ENCODE measurements around the gene FGF12. TPM values are rescaled to one million over a fixed set of nuclear protein-coding genes. Genes with fewer than 3 reads are reported as not detected.

The FGF12 gene
- total and polyA plus RNA-seq, 4 donors, result 34.1 to 113 (median 78.0) TPM

DNA sequence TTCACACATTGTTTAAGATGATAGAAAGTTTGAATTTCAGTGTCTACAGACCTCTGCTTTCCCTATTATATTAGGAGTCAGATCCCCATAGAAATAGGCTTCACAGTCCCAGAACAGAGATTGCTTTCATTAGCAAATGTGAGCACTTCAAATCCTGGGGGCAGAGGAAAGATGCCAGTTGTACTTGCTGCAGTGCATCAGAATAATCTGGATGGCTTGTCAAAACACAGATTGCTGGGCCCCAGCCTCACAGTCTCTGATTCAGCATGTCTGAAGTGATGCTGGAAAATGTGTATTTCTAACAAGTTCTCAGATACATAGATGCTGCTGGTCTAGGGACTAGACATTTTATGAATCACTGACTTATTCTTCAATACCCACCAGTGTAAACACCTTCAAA is 375.2 kb downstream of the FGF12 start:
- DNase-seq (ENCODE audit: low read depth in 4 of 6, low spot score in 6 of 6), result peak in 3 of 6 donors; percentile 5 to 81 (median 21)

DNA sequence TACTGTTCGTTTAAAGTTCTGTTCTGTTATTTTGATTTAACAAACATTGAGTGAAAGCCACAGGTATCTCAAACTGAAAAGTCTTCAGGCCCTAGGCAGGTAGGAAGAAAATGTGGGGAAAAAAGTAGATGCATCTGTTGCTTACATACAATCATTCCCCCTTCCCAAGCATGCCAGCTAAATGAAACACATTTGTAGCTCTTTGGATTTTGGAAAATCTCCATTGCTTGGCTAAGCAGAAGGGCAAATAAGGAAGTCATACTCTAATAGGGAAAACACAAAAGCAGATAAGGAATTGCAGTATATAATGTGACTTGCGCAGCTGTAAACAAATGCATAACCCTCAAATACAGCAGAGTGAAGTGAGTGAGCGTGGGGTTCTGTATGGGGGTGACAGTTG is 375.9 kb downstream of the FGF12 start:
- no peak overlapping the region for H3K27ac ChIP-seq (ENCODE audit: low read depth, low read length)

More for the DNA sequence above, 375.2 kb downstream of the FGF12 start:
- Histone ChIP-seq H3K4me3 (ENCODE audit: low read depth, low read length) (no peak overlapping the region), H3K27me3 (ENCODE audit: control insufficient read depth, insufficient read depth, low read length) (no peaks in the 10 kb centered on the region), H3K27ac (ENCODE audit: low read depth, low read length) (no peak overlapping the region), H3K9me3 (ENCODE audit: control insufficient read depth, insufficient read depth, low read length) (no peaks in the 10 kb centered on the region), H3K36me3 (ENCODE audit: control insufficient read depth, insufficient read depth, low read length) (no peaks in the 10 kb centered on the region), H3K4me1 (ENCODE audit: control insufficient read depth, insufficient read depth, low read length) (no peaks in the 10 kb centered on the region)

GRCh38 chr3:192340031-192340430 is 387.3 kb downstream of the FGF12 start:
- H3K4me1 ChIP-seq (ENCODE audit: control insufficient read depth, insufficient read depth, low read length), result no peaks in the 10 kb centered on the region
- no peaks in the 10 kb centered on the region for H3K27me3 ChIP-seq (ENCODE audit: control insufficient read depth, insufficient read depth, low read length)
- peak in 1 of 6 donors; percentile 67 for DNase-seq (ENCODE audit: low read depth in 4 of 6, low spot score in 6 of 6)
- 100% methylated on average over 1 of the region's 1 CpG for WGBS (ENCODE audit: insufficient coverage)
- no peaks in the 10 kb centered on the region for H3K9me3 ChIP-seq (ENCODE audit: control insufficient read depth, insufficient read depth, low read length)
- H3K4me3 ChIP-seq (ENCODE audit: low read depth, low read length), result no peak overlapping the region
- no peak overlapping the region for H3K27ac ChIP-seq (ENCODE audit: low read depth, low read length)
- no peaks in the 10 kb centered on the region for H3K36me3 ChIP-seq (ENCODE audit: control insufficient read depth, insufficient read depth, low read length)

More for the DNA sequence above, 375.9 kb downstream of the FGF12 start:
- Histone ChIP-seq H3K36me3 (ENCODE audit: control insufficient read depth, insufficient read depth, low read length) (no peaks in the 10 kb centered on the region), H3K4me1 (ENCODE audit: control insufficient read depth, insufficient read depth, low read length) (no peaks in the 10 kb centered on the region), H3K27me3 (ENCODE audit: control insufficient read depth, insufficient read depth, low read length) (no peaks in the 10 kb centered on the region), H3K4me3 (ENCODE audit: low read depth, low read length) (no peak overlapping the region), H3K9me3 (ENCODE audit: control insufficient read depth, insufficient read depth, low read length) (no peaks in the 10 kb centered on the region)
- peak in 1 of 6 donors; percentile 50 for DNase-seq (ENCODE audit: low read depth in 4 of 6, low spot score in 6 of 6)
- 67% methylated on average over 1 of the region's 3 CpGs for WGBS (ENCODE audit: insufficient coverage)

GRCh38 chr3:192339214-192339613 is 388.1 kb downstream of the FGF12 start:
- no peaks in the 10 kb centered on the region for H3K27me3 ChIP-seq (ENCODE audit: control insufficient read depth, insufficient read depth, low read length)
- H3K27ac ChIP-seq (ENCODE audit: low read depth, low read length), result no peak overlapping the region
- H3K4me3 ChIP-seq (ENCODE audit: low read depth, low read length), result no peak overlapping the region
- no peaks in the 10 kb centered on the region for H3K9me3 ChIP-seq (ENCODE audit: control insufficient read depth, insufficient read depth, low read length)
- no peaks in the 10 kb centered on the region for H3K36me3 ChIP-seq (ENCODE audit: control insufficient read depth, insufficient read depth, low read length)
- H3K4me1 ChIP-seq (ENCODE audit: control insufficient read depth, insufficient read depth, low read length), result no peaks in the 10 kb centered on the region
- WGBS (ENCODE audit: insufficient coverage), result 89% methylated on average over 2 of the region's 2 CpGs
- DNase-seq (ENCODE audit: low read depth in 4 of 6, low spot score in 6 of 6), result no peak

- no peak overlapping the region for H3K4me3 ChIP-seq (ENCODE audit: low read depth, low read length)
- 100% methylated on average over 1 of the region's 5 CpGs for WGBS (ENCODE audit: insufficient coverage)
- no peaks in the 10 kb centered on the region for H3K36me3 ChIP-seq (ENCODE audit: control insufficient read depth, insufficient read depth, low read length)
- no peaks in the 10 kb centered on the region for H3K4me1 ChIP-seq (ENCODE audit: control insufficient read depth, insufficient read depth, low read length)
- H3K9me3 ChIP-seq (ENCODE audit: control insufficient read depth, insufficient read depth, low read length), result no peaks in the 10 kb centered on the region
- H3K27me3 ChIP-seq (ENCODE audit: control insufficient read depth, insufficient read depth, low read length), result no peaks in the 10 kb centered on the region
- no peak for DNase-seq (ENCODE audit: low read depth in 4 of 6, low spot score in 6 of 6)
- no peak overlapping the region for H3K27ac ChIP-seq (ENCODE audit: low read depth, low read length)
Observed at GRCh38 chr3:192336286-192336685, 391.1 kb downstream of the FGF12 start.

DNA sequence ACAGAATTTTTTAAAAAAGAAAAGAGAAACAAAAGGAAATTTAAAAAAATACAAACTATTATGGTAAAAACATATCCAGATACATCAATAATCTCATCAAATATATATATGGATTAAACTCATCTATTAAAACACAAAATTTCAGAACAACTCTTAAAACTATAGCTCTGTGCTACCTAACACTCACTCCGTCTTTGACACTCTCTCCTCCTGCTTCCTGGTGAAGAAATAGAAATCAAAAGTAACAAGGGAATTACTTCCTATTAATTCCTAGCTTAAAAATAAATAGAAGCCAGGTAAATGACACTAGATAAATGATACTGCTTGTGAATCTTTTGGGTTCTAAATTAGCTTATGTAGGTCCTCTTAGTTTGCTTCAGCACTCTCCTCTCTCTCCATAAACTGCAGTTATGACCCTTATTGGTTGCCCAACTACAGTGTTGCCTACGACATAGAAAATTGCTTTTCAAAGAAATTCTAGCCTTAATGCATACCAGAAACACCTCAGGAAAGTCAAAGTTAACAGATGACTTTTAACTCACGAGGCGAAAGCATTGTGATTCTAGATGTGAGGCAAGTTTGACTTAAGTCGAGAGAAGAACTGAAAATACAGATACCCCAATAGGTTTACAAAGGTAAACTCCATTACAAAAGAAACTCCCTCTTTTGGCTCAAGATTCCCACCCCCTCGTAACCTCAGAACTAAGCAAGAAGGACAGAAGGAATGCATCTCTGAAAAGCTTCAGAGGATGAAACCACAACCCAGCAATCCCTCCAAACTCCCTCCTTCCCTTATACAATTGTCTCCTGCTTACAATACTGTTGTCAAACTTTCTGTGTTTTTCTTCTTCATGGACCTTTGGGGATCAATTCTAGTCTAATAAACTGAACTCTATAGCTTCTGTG is 394.7 kb downstream of the FGF12 start:
- H3K27me3 ChIP-seq (ENCODE audit: control insufficient read depth, insufficient read depth, low read length), result no peaks in the 10 kb centered on the region
- H3K9me3 ChIP-seq (ENCODE audit: control insufficient read depth, insufficient read depth, low read length), result no peaks in the 10 kb centered on the region
- 45% methylated on average over 1 of the region's 6 CpGs for WGBS (ENCODE audit: insufficient coverage)
- H3K4me3 ChIP-seq (ENCODE audit: low read depth, low read length), result no peak overlapping the region
- H3K36me3 ChIP-seq (ENCODE audit: control insufficient read depth, insufficient read depth, low read length), result no peaks in the 10 kb centered on the region
- no peaks in the 10 kb centered on the region for H3K4me1 ChIP-seq (ENCODE audit: control insufficient read depth, insufficient read depth, low read length)
- no peak overlapping the region for H3K27ac ChIP-seq (ENCODE audit: low read depth, low read length)
- no peak for DNase-seq (ENCODE audit: low read depth in 4 of 6, low spot score in 6 of 6)

- no peaks in the 10 kb centered on the region for H3K27me3 ChIP-seq (ENCODE audit: control insufficient read depth, insufficient read depth, low read length)
- no peaks in the 10 kb centered on the region for H3K9me3 ChIP-seq (ENCODE audit: control insufficient read depth, insufficient read depth, low read length)
- H3K27ac ChIP-seq (ENCODE audit: low read depth, low read length), result no peak overlapping the region
- no peaks in the 10 kb centered on the region for H3K36me3 ChIP-seq (ENCODE audit: control insufficient read depth, insufficient read depth, low read length)
- no peak for DNase-seq (ENCODE audit: low read depth in 4 of 6, low spot score in 6 of 6)
- H3K4me1 ChIP-seq (ENCODE audit: control insufficient read depth, insufficient read depth, low read length), result no peaks in the 10 kb centered on the region
- H3K4me3 ChIP-seq (ENCODE audit: low read depth, low read length), result no peak overlapping the region
- WGBS (ENCODE audit: insufficient coverage), result no CpG with 5 or more reads among the region's 3 CpGs
Observed at GRCh38 chr3:192331749-192332385, 395.5 kb downstream of the FGF12 start.

GRCh38 chr3:192326656-192327055 is 400.7 kb downstream of the FGF12 start:
- Histone ChIP-seq H3K27me3 (ENCODE audit: control insufficient read depth, insufficient read depth, low read length) (no peaks in the 10 kb centered on the region), H3K4me3 (ENCODE audit: low read depth, low read length) (no peak overlapping the region), H3K9me3 (ENCODE audit: control insufficient read depth, insufficient read depth, low read length) (no peaks in the 10 kb centered on the region), H3K27ac (ENCODE audit: low read depth, low read length) (no peak overlapping the region), H3K36me3 (ENCODE audit: control insufficient read depth, insufficient read depth, low read length) (no peaks in the 10 kb centered on the region), H3K4me1 (ENCODE audit: control insufficient read depth, insufficient read depth, low read length) (no peaks in the 10 kb centered on the region)
- DNase-seq (ENCODE audit: low read depth in 4 of 6, low spot score in 6 of 6), result no peak
- no CpG with 5 or more reads among the region's 2 CpGs for WGBS (ENCODE audit: insufficient coverage)

- Histone ChIP-seq H3K27me3 (ENCODE audit: control insufficient read depth, insufficient read depth, low read length) (no peaks in the 10 kb centered on the region), H3K4me3 (ENCODE audit: low read depth, low read length) (no peak overlapping the region)
- 100% methylated on average over 2 of the region's 2 CpGs for WGBS (ENCODE audit: insufficient coverage)
Observed at GRCh38 chr3:192317564-192317963, 409.8 kb downstream of the FGF12 start.

GRCh38 chr3:192313605-192314004 is 413.7 kb downstream of the FGF12 start:
- Histone ChIP-seq H3K27ac (ENCODE audit: low read depth, low read length) (no peak overlapping the region), H3K4me1 (ENCODE audit: control insufficient read depth, insufficient read depth, low read length) (no peaks in the 10 kb centered on the region), H3K9me3 (ENCODE audit: control insufficient read depth, insufficient read depth, low read length) (no peaks in the 10 kb centered on the region), H3K4me3 (ENCODE audit: low read depth, low read length) (no peak overlapping the region), H3K27me3 (ENCODE audit: control insufficient read depth, insufficient read depth, low read length) (no peaks in the 10 kb centered on the region), H3K36me3 (ENCODE audit: control insufficient read depth, insufficient read depth, low read length) (no peaks in the 10 kb centered on the region)
- peak in 1 of 6 donors; percentile 20 for DNase-seq (ENCODE audit: low read depth in 4 of 6, low spot score in 6 of 6)

More at GRCh38 chr3:192317564-192317963, 409.8 kb downstream of the FGF12 start:
- H3K4me1 ChIP-seq (ENCODE audit: control insufficient read depth, insufficient read depth, low read length), result no peaks in the 10 kb centered on the region
- H3K9me3 ChIP-seq (ENCODE audit: control insufficient read depth, insufficient read depth, low read length), result no peaks in the 10 kb centered on the region
- DNase-seq (ENCODE audit: low read depth in 4 of 6, low spot score in 6 of 6), result no peak
- no peaks in the 10 kb centered on the region for H3K36me3 ChIP-seq (ENCODE audit: control insufficient read depth, insufficient read depth, low read length)
- H3K27ac ChIP-seq (ENCODE audit: low read depth, low read length), result no peak overlapping the region
